Transverse colon (tissue), 4 donors: ENCODE results near the gene UNC45A.
A peak's percentile ranks its signal among the peaks of the same experiment; 100 is the strongest.

Experiments used
- CTCF ChIP-seq, 5 experiments: fragments of 200-600 bp in 3 of 5; fragments of 450-650 bp in 2 of 5; sonication (generic) in 3 of 5; IDR thresholded peaks; 1 replicate in 2 of 5; 2 replicates in 3 of 5; pipeline ENCODE4 v1.5.1; 2016 to 2017; ENCODE audit warnings: antibody characterized with exemption in 5 of 5, inconsistent platforms in 3 of 5, mild to moderate bottlenecking in 2 of 5, moderate library complexity in 1 of 5
- POLR2A ChIP-seq: fragments of 450-650 bp; IDR thresholded peaks from one replicate; pipeline ENCODE4 v1.6.1; 2016; ENCODE audit warnings: antibody characterized with exemption, mild to moderate bottlenecking, moderate library complexity
- POLR2AphosphoS5 ChIP-seq, 3 donors: sonication (generic); formaldehyde crosslinking; IDR thresholded peaks; one replicate each; pipeline ENCODE4 v1.6.1; 2016; ENCODE audit warnings: antibody characterized with exemption in 3 of 3

- peak; percentile 54 to 71 (median 64) for TF ChIP-seq POLR2AphosphoS5 (IDR thresholded peaks at IDR 0.05)
- peak; percentile 76 to 94 (median 79) for TF ChIP-seq CTCF (IDR thresholded peaks at IDR 0.05)
- TF ChIP-seq POLR2A, result peak; percentile 60
Measured at GRCh38 chr15:90902040-90902839, 32.8 kb upstream of the UNC45A start.
